ENCODE measurements around the gene ZMYM2. TPM values are rescaled to one million over a fixed set of nuclear protein-coding genes. Genes with fewer than 3 reads are reported as not detected.
"Not testable (repeated sequence)": the region's sequence is repeated elsewhere in the genome, so short reads cannot be mapped to it uniquely, and the experiment has no call there.

Gene ZMYM2
- total RNA-seq, 2 experiments from 2014 or later, result 79.2 to 82.0 TPM

- DNase-seq (no peak), ATAC-seq (no peak)
- Mint-ChIP-seq H3K4me1 (ENCODE audit: low read depth) (peaks cover 47% of the 10 kb centered on the region), H3K36me3 (ENCODE audit: low read depth) (peaks cover 81% of the 10 kb centered on the region), H3K27ac (no peak overlapping the region), H3K4me3 (no peak overlapping the region), H3K27me3 (no peaks in the 10 kb centered on the region), H3K9me3 (peaks cover 3% of the 10 kb centered on the region)
- intact Hi-C loops (cut with micrococcal nuclease), result no loop called here
- CTCF ChIA-PET, result no interaction called here
- POLR2A ChIA-PET, result no interaction called here
- no peak for TF ChIP-seq CTCF (IDR thresholded peaks at IDR 0.05)
These were observed 79.4 kb downstream of the ZMYM2 start for GRCh38 chr13:20037908-20038307.

- Mint-ChIP-seq H3K4me1 (ENCODE audit: low read depth) (peaks cover 45% of the 10 kb centered on the region), H3K36me3 (ENCODE audit: low read depth) (peaks cover 63% of the 10 kb centered on the region)
- H3K27me3 Mint-ChIP-seq; intact Hi-C loops (cut with micrococcal nuclease); POLR2A ChIA-PET; ATAC-seq; DNase-seq; H3K9me3 Mint-ChIP-seq; H3K27ac Mint-ChIP-seq; H3K4me3 Mint-ChIP-seq: not testable (repeated sequence)
- CTCF ChIA-PET, result interaction anchor here (1.5 kb wide), 1 partner anchor 154 kb away, joined by 3 read pairs; no protein-coding TSS in a partner anchor
These were observed 84.1 kb downstream of the ZMYM2 start for GRCh38 chr13:20042603-20043002.

- H3K4me1 Mint-ChIP-seq (ENCODE audit: low read depth), result peaks cover 44% of the 10 kb centered on the region
- peaks cover 56% of the 10 kb centered on the region for H3K36me3 Mint-ChIP-seq (ENCODE audit: low read depth)
- no peaks in the 10 kb centered on the region for H3K27me3 Mint-ChIP-seq
- intact Hi-C loops (cut with micrococcal nuclease), result no loop called here
- DNase-seq (no peak), ATAC-seq (no peak)
- no peak overlapping the region for H3K4me3 Mint-ChIP-seq
- TF ChIP-seq CTCF (IDR thresholded peaks at IDR 0.05), result no peak
- no peak overlapping the region for H3K27ac Mint-ChIP-seq
- POLR2A ChIA-PET, result no interaction called here
- CTCF ChIA-PET, result no interaction called here
- H3K9me3 Mint-ChIP-seq, result no peaks in the 10 kb centered on the region
These were observed 84.8 kb downstream of the ZMYM2 start for GRCh38 chr13:20043207-20043925.

GRCh38 chr13:20044086-20044485 lies 85.6 kb downstream of the ZMYM2 start:
- no peak overlapping the region for H3K27ac Mint-ChIP-seq
- H3K36me3 Mint-ChIP-seq (ENCODE audit: low read depth), result peaks cover 53% of the 10 kb centered on the region
- no peaks in the 10 kb centered on the region for H3K27me3 Mint-ChIP-seq
- TF ChIP-seq CTCF (IDR thresholded peaks at IDR 0.05), result no peak
- ATAC-seq (no peak), DNase-seq (no peak)
- CTCF ChIA-PET, result no interaction called here
- peaks cover 45% of the 10 kb centered on the region for H3K4me1 Mint-ChIP-seq (ENCODE audit: low read depth)
- POLR2A ChIA-PET, result no interaction called here
- H3K4me3 Mint-ChIP-seq, result no peak overlapping the region
- intact Hi-C loops (cut with micrococcal nuclease), result no loop called here
- H3K9me3 Mint-ChIP-seq, result no peaks in the 10 kb centered on the region

- CTCF ChIA-PET, result interaction anchor here (0.8 kb wide), 1 partner anchor 11 kb away, joined by 3 read pairs; no protein-coding TSS in a partner anchor
- peaks cover 38% of the 10 kb centered on the region for H3K4me1 Mint-ChIP-seq (ENCODE audit: low read depth)
- no peak overlapping the region for H3K4me3 Mint-ChIP-seq
- intact Hi-C loops (cut with micrococcal nuclease), result no loop called here
- H3K36me3 Mint-ChIP-seq (ENCODE audit: low read depth), result peaks cover 33% of the 10 kb centered on the region
- ATAC-seq (no peak), DNase-seq (no peak)
- H3K27me3 Mint-ChIP-seq, result no peaks in the 10 kb centered on the region
- no peak for TF ChIP-seq CTCF (IDR thresholded peaks at IDR 0.05)
- POLR2A ChIA-PET, result no interaction called here
- no peak overlapping the region for H3K27ac Mint-ChIP-seq
- H3K9me3 Mint-ChIP-seq, result no peaks in the 10 kb centered on the region
These were observed 87.5 kb downstream of the ZMYM2 start for GRCh38 chr13:20045950-20046548.

All from activated CD8-positive, alpha-beta T cell treated with anti-CD3 and anti-CD28 coated beads for 36 hours (primary cell).